GM23338 (cell line): ENCODE data around the gene SLC25A26. TPM values are rescaled to one million over a fixed set of nuclear protein-coding genes. Genes with fewer than 3 reads are reported as not detected.

Experiments used
- ATAC-seq: fragments of 200-7000 bp; cut with Tn5 transposase; 3 replicates; pipeline ENCODE4 v1.9.1; 2020
- DNase-seq: peaks from one replicate; pipeline ENCODE4 v3.0.0-alpha.2; 2015; ENCODE audit warnings: low spot score
- H2AFZ ChIP-seq: fragments of 200-600 bp; sonication (generic); 2 replicates; pipeline ENCODE4 v1.8.0; 2016; ENCODE audit warnings: antibody characterized with exemption, mild to moderate bottlenecking, moderate library complexity
- H3F3A ChIP-seq: fragments of 200-600 bp; sonication (generic); replicated peaks from 2 replicates; pipeline ENCODE4 v1.8.0; 2017; ENCODE audit warnings: antibody characterized with exemption, mixed run types, low read depth
- H3K27ac ChIP-seq: fragments of 200-600 bp; sonication (generic); 2 replicates; pipeline ENCODE4 v1.6.1; 2016; ENCODE audit warnings: low read depth
- H3K27me3 ChIP-seq: fragments of 200-600 bp; sonication (generic); 2 replicates; pipeline ENCODE4 v1.8.0; 2016; ENCODE audit warnings: mild to moderate bottlenecking, mixed run types, moderate library complexity; ENCODE audit not compliant: insufficient read depth
- H3K36me3 ChIP-seq: fragments of 200-600 bp; sonication (generic); 2 replicates; pipeline ENCODE4 v1.8.0; 2016; ENCODE audit warnings: mild to moderate bottlenecking; ENCODE audit not compliant: insufficient read depth
- H3K4me1 ChIP-seq: fragments of 200-600 bp; sonication (generic); 2 replicates; pipeline ENCODE4 v1.8.0; 2016; ENCODE audit warnings: mild to moderate bottlenecking, moderate library complexity; ENCODE audit not compliant: insufficient read depth
- H3K4me2 ChIP-seq: fragments of 200-600 bp; sonication (generic); 2 replicates; pipeline ENCODE4 v1.7.1; 2017; ENCODE audit warnings: mixed run types
- H3K4me3 ChIP-seq: fragments of 200-600 bp; sonication (generic); 2 replicates; pipeline ENCODE4 v1.6.1; 2016; ENCODE audit warnings: mixed run types
- H3K79me2 ChIP-seq: fragments of 200-600 bp; sonication (generic); replicated peaks from 2 replicates; pipeline ENCODE4 v1.8.0; 2017; ENCODE audit warnings: mild to moderate bottlenecking; ENCODE audit not compliant: insufficient read depth
- H3K9me2 ChIP-seq: fragments of 200-600 bp; sonication (generic); 2 replicates; pipeline ENCODE4 v1.8.0; 2017; ENCODE audit not compliant: insufficient read depth
- H4K20me1 ChIP-seq: fragments of 200-600 bp; sonication (generic); replicated peaks from 2 replicates; pipeline ENCODE4 v1.8.0; 2017; ENCODE audit warnings: mild to moderate bottlenecking; ENCODE audit not compliant: insufficient read depth
- H3K27ac Mint-ChIP-seq: 2 replicates; pipeline ENCODE4 v1.8.0; 2020; ENCODE audit warnings: inconsistent platforms, mild to moderate bottlenecking, moderate library complexity, mixed read lengths
- H3K27me3 Mint-ChIP-seq: 3 replicates; pipeline ENCODE4 v1.8.0; 2022; ENCODE audit warnings: low read depth, mild to moderate bottlenecking, moderate library complexity, mixed read lengths, inconsistent platforms; ENCODE audit not compliant: insufficient read depth, poor library complexity
- H3K36me3 Mint-ChIP-seq: 3 replicates; pipeline ENCODE4 v1.8.0; 2021; ENCODE audit warnings: low read depth, mild to moderate bottlenecking, inconsistent platforms, moderate library complexity, mixed read lengths
- H3K4me1 Mint-ChIP-seq: 3 replicates; pipeline ENCODE4 v1.8.0; 2020; ENCODE audit warnings: mild to moderate bottlenecking, inconsistent platforms, mixed read lengths
- H3K4me3 Mint-ChIP-seq: 3 replicates; pipeline ENCODE4 v1.8.0; 2021; ENCODE audit warnings: moderate library complexity, mild to moderate bottlenecking, inconsistent platforms, mixed read lengths
- H3K9me3 Mint-ChIP-seq: 3 replicates; pipeline ENCODE4 v1.8.0; 2020; ENCODE audit warnings: moderate library complexity, mild to moderate bottlenecking, inconsistent platforms, mixed read lengths
- CREB1 ChIP-seq: fragments of 250-450 bp; sonication (Bioruptor Pico); IDR thresholded peaks from 2 replicates; pipeline ENCODE4 v1.5.0; 2020; ENCODE audit warnings: low read depth, mild to moderate bottlenecking, moderate library complexity
- EZH2 ChIP-seq: fragments of 200-600 bp; sonication (generic); IDR thresholded peaks from one replicate; pipeline ENCODE4 v1.8.0; 2017; ENCODE audit warnings: antibody characterized with exemption, mild to moderate bottlenecking, low read depth; ENCODE audit not compliant: unreplicated experiment
- JUNB ChIP-seq: IDR thresholded peaks from one replicate; pipeline ENCODE4 v1.6.1; 2016; ENCODE audit warnings: antibody characterized with exemption; ENCODE audit not compliant: unreplicated experiment
- NANOG ChIP-seq: IDR thresholded peaks from 2 replicates; pipeline ENCODE4 v1.6.1; 2016; ENCODE audit warnings: antibody characterized with exemption, borderline replicate concordance
- ZNF114 ChIP-seq: fragments of 250-450 bp; sonication (Bioruptor Pico); IDR thresholded peaks from 2 replicates; pipeline ENCODE4 v1.5.0; 2020; ENCODE audit warnings: mild to moderate bottlenecking, moderate library complexity
- ZNF331 ChIP-seq: fragments of 250-450 bp; sonication (Bioruptor Pico); IDR thresholded peaks from 2 replicates; pipeline ENCODE4 v1.5.0; 2020; ENCODE audit warnings: low read depth, mild to moderate bottlenecking, moderate library complexity
- polyA plus RNA-seq: library from polyadenylated mRNA; unstranded; fragments of >200 nt; fragmentation: Nextera tagmentation; extraction: Ambion mirVana; gene quantifications from 2 replicates; pipeline ENCODE4 v1.2.1, GENCODE V29; 2016
- total RNA-seq: library from RNA; depleted of rRNA; stranded (reverse); fragments of >200 nt; shearing (Covaris generic); gene quantifications from 2 replicates; pipeline ENCODE4 v1.2.3, GENCODE V29; 2014
- TF ChIP-seq, protein P1 (sequence below): IDR thresholded peaks from 2 replicates; pipeline ENCODE4 v1.6.1; 2016; ENCODE audit warnings: antibody characterized with exemption
- TF ChIP-seq, protein P2 (sequence below), 2 experiments: fragments of 200-600 bp in 1 of 2; sonication (generic) in 1 of 2; conservative IDR thresholded peaks; 2 replicates each; pipeline versions ENCODE4 v1.5.1 to v1.6.1; 2016 to 2017; ENCODE audit warnings: antibody characterized with exemption in 2 of 2, low read depth in 2 of 2, mild to moderate bottlenecking in 2 of 2, moderate library complexity in 1 of 2

SLC25A26 gene
- total and polyA plus RNA-seq, 2 experiments from 2014 or later = 24.8 to 40.2 TPM

DNA sequence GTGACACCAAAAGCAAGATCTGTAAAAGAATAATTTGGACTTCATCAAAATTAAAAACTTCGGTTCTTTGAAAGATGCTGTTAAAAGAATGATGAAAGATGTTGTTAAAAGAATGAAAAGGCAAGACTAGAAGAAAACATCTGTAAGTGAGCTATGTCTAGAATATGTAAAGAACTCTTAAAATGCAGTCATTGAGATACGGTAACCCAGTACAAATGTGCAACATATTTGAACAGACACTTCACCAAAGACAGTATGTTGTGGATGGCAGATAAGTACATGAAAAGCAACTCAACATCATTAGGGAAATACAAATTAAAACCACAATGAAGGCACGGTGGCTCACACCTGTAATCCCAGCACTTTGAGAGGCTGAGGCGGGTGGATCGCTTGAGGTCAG lies 140.6 kb downstream of the SLC25A26 start:
- DNase-seq = no peak
- Mint-ChIP-seq H3K4me3 (no peak overlapping the region), H3K4me1 (peaks cover 17% of the 10 kb centered on the region), H3K36me3 (no peaks in the 10 kb centered on the region), H3K9me3 (no peaks in the 10 kb centered on the region), H3K27ac (no peak overlapping the region), H3K27me3 (peaks cover 2% of the 10 kb centered on the region)
- Histone ChIP-seq H4K20me1 (no peaks in the 10 kb centered on the region), H3K4me1 (peaks cover 29% of the 10 kb centered on the region), H3K27ac (no peak overlapping the region), H2AFZ (no peak overlapping the region), H3K4me2 (no peak overlapping the region), H3K36me3 (no peaks in the 10 kb centered on the region), H3K27me3 (no peaks in the 10 kb centered on the region), H3F3A (no peaks in the 10 kb centered on the region), H3K9me2 (no peaks in the 10 kb centered on the region), H3K79me2 (no peaks in the 10 kb centered on the region), H3K4me3 (no peak overlapping the region)
- ATAC-seq = no peak
- TF ChIP-seq CREB1 (no peak), ZNF114 (CRISPR knock-in tag) (no peak), ZNF331 (CRISPR knock-in tag) (no peak), EZH2 (no peak)
- TF ChIP-seq, protein P1, sequence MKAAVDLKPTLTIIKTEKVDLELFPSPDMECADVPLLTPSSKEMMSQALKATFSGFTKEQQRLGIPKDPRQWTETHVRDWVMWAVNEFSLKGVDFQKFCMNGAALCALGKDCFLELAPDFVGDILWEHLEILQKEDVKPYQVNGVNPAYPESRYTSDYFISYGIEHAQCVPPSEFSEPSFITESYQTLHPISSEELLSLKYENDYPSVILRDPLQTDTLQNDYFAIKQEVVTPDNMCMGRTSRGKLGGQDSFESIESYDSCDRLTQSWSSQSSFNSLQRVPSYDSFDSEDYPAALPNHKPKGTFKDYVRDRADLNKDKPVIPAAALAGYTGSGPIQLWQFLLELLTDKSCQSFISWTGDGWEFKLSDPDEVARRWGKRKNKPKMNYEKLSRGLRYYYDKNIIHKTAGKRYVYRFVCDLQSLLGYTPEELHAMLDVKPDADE = no peak

DNA sequence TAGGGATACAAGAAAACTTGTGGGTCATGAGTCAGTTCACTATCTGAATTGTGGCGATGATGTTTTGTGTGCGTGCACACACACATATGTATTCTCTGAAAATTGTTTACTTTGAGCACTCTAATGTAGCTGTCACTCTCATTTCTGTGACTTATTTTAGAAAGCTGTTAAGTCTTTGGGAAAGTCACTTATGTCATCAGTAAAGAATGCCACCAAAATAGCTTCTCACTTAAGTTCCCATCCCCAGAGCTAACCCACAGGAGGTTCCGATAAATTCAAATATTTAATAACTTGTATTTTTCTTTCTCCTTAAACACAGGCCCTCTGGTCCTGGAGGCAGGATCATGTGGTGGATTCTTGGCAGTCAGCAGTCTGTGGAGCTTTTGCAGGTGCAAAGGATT lies 141.7 kb downstream of the SLC25A26 start:
- Mint-ChIP-seq H3K27ac (no peak overlapping the region; the same call in 1 of the 2 replicates), H3K4me1 (peaks cover 24% of the 10 kb centered on the region), H3K27me3 (peaks cover 2% of the 10 kb centered on the region), H3K4me3 (no peak overlapping the region), H3K9me3 (no peaks in the 10 kb centered on the region), H3K36me3 (no peaks in the 10 kb centered on the region)
- H4K20me1 ChIP-seq = no peaks in the 10 kb centered on the region
- H2AFZ ChIP-seq = no peak overlapping the region
- H3F3A ChIP-seq = no peaks in the 10 kb centered on the region
- no peak overlapping the region for H3K4me2 ChIP-seq
- no peaks in the 10 kb centered on the region for H3K27me3 ChIP-seq
- no peaks in the 10 kb centered on the region for H3K36me3 ChIP-seq
- H3K4me1 ChIP-seq = peaks cover 23% of the 10 kb centered on the region
- no peak for ATAC-seq
- no peaks in the 10 kb centered on the region for H3K9me2 ChIP-seq
- TF ChIP-seq, protein P1 = no peak
- peak; percentile 42 for DNase-seq
- no peaks in the 10 kb centered on the region for H3K79me2 ChIP-seq
- H3K4me3 ChIP-seq = no peak overlapping the region
- no peak overlapping the region; the same call in 1 of the 2 replicates for H3K27ac ChIP-seq

DNA sequence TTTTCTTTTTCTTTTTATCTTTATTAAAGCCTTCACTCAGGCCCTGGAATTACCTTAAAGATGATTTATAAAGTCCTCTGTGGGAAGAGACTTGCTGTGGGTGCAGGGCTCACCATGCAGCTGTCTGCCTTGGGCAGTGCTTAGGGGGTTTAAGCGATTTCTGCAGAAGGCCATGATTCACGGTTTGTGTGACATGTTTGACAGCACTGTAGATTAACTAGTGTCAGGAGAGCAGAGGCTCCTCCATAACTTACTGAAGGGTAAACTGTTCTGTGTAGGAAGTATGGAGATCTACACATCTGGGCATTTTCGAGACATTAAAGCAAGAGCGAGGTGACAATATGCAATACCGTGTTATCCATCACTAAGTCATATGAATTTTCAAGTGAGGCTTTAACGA lies 142.3 kb downstream of the SLC25A26 start:
- no peaks in the 10 kb centered on the region for H4K20me1 ChIP-seq
- no peak overlapping the region for H3K4me2 ChIP-seq
- ATAC-seq = no peak

More for the DNA sequence above, 142.3 kb downstream of the SLC25A26 start:
- Mint-ChIP-seq H3K27ac (no peak overlapping the region), H3K36me3 (no peaks in the 10 kb centered on the region), H3K4me1 (peaks cover 24% of the 10 kb centered on the region), H3K9me3 (no peaks in the 10 kb centered on the region), H3K27me3 (peaks cover 2% of the 10 kb centered on the region), H3K4me3 (no peak overlapping the region)
- Histone ChIP-seq H3K27me3 (no peaks in the 10 kb centered on the region), H3K4me3 (no peak overlapping the region), H3K9me2 (no peaks in the 10 kb centered on the region), H3K36me3 (no peaks in the 10 kb centered on the region), H3K27ac (no peak overlapping the region), H3F3A (no peaks in the 10 kb centered on the region), H3K4me1 (peaks cover 17% of the 10 kb centered on the region), H3K79me2 (no peaks in the 10 kb centered on the region), H2AFZ (no peak overlapping the region)
- no peak for TF ChIP-seq CREB1
- no peak for TF ChIP-seq ZNF331 (CRISPR knock-in tag)
- no peak for TF ChIP-seq JUNB
- no peak for TF ChIP-seq NANOG
- TF ChIP-seq, protein P2, sequence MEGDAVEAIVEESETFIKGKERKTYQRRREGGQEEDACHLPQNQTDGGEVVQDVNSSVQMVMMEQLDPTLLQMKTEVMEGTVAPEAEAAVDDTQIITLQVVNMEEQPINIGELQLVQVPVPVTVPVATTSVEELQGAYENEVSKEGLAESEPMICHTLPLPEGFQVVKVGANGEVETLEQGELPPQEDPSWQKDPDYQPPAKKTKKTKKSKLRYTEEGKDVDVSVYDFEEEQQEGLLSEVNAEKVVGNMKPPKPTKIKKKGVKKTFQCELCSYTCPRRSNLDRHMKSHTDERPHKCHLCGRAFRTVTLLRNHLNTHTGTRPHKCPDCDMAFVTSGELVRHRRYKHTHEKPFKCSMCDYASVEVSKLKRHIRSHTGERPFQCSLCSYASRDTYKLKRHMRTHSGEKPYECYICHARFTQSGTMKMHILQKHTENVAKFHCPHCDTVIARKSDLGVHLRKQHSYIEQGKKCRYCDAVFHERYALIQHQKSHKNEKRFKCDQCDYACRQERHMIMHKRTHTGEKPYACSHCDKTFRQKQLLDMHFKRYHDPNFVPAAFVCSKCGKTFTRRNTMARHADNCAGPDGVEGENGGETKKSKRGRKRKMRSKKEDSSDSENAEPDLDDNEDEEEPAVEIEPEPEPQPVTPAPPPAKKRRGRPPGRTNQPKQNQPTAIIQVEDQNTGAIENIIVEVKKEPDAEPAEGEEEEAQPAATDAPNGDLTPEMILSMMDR (conservative IDR thresholded peaks at IDR 0.05; ENCODE audit: low read depth in 2 of 2) = no peak
- TF ChIP-seq, protein P1 = no peak
- no peak for DNase-seq
